Lower leg skin (tissue), 3 donors: ENCODE data around the gene CCR6.

Source experiments
- CTCF ChIP-seq, 3 donors: fragments of 450-650 bp; IDR thresholded peaks; one replicate each; pipeline ENCODE4 v1.5.1; 2016; ENCODE audit warnings: antibody characterized with exemption in 3 of 3, mild to moderate bottlenecking in 3 of 3, moderate library complexity in 2 of 3
- POLR2A ChIP-seq, 2 donors: fragments of 450-650 bp; IDR thresholded peaks; one replicate each; pipeline ENCODE4 v1.6.1; 2016 to 2017; ENCODE audit warnings: antibody characterized with exemption in 2 of 2, mild to moderate bottlenecking in 1 of 2, moderate library complexity in 1 of 2

DNA sequence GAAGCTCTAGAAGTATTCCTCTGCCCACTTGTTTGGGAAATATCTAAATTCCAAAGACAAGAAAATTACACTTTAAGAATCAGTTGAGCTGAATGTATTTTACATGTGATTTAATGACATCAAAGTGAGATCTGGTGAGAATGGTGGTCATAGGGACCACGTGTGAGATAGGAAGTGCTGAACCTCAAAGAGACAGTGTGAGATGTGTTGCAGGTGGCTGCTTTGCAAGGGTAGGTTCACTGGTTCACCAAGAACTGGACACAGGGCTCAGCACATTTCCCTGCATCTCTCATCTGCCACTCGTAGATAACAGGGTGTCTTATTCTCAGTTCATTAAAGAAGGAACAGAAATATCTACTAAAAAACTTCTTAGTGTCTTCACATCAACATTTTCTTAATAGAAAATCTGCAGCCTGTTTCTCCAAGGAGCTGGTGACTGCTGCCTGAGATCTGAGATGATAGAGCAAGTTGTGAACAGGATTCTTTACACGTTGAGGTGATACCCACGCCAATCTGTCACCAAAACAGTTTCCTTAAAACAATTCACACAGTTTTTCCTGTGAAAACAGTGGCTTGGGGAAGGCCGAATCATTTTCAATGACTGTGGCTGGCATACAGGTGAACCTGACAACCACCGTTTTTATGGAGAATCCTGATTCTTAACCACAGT, 7.2 kb downstream of the CCR6 start:
- TF ChIP-seq POLR2A (IDR thresholded peaks at IDR 0.05) (no peak), CTCF (IDR thresholded peaks at IDR 0.05) (no peak)
